Activated naive CD8-positive, alpha-beta T cell treated with anti-CD3 and anti-CD28 coated beads, Interleukin-2, amount 10 ng/mL, durations not matched to agents 7 days and 5 days (primary cell): ENCODE measurements around the gene SIM2. TPM values are rescaled to one million over a fixed set of nuclear protein-coding genes. Genes with fewer than 3 reads are reported as not detected.

Source experiments
- ATAC-seq: fragments of 150-1000 bp; cut with Tn5 transposase; one replicate; pipeline ENCODE4 v1.10.0; 2021; ENCODE audit warnings: low read depth, moderate library complexity
- POLR2A ChIA-PET: fragments of 350-600 bp; sonication (Branson Sonifier 250); formaldehyde crosslinking; loops from one replicate; lab custom pipeline; 2021; ENCODE audit warnings: antibody characterized with exemption; lab: Charles Lee
- DNase-seq: peaks from one replicate; pipeline ENCODE4 v3.0.0; 2021
- H3K27ac Mint-ChIP-seq: one replicate; pipeline ENCODE4 v1.8.0; 2022; ENCODE audit warnings: mild to moderate bottlenecking, mixed read lengths
- H3K27me3 Mint-ChIP-seq: one replicate; pipeline ENCODE4 v1.8.0; 2022; ENCODE audit warnings: mild to moderate bottlenecking, moderate library complexity, mixed read lengths
- H3K36me3 Mint-ChIP-seq: one replicate; pipeline ENCODE4 v1.8.0; 2021; ENCODE audit warnings: mild to moderate bottlenecking, mixed read lengths
- H3K4me1 Mint-ChIP-seq: one replicate; pipeline ENCODE4 v1.8.0; 2021; ENCODE audit warnings: mixed read lengths
- H3K4me3 Mint-ChIP-seq: one replicate; pipeline ENCODE4 v1.8.0; 2022; ENCODE audit warnings: mild to moderate bottlenecking, moderate library complexity, mixed read lengths
- H3K9me3 Mint-ChIP-seq: one replicate; pipeline ENCODE4 v1.8.0; 2021; ENCODE audit warnings: mixed read lengths
- total RNA-seq, 2 experiments: library from RNA; stranded (reverse); gene quantifications; one replicate each; pipeline ENCODE4 v1.2.3, GENCODE V29; 2021

Gene SIM2
- total RNA-seq, 2 experiments from 2014 or later = not detected

GRCh38 chr21:36721817-36722216 is 22.9 kb downstream of the SIM2 start:
- ATAC-seq = no peak
- Mint-ChIP-seq H3K4me1 (no peaks in the 10 kb centered on the region), H3K27me3 (peaks cover 12% of the 10 kb centered on the region), H3K9me3 (no peaks in the 10 kb centered on the region), H3K27ac (no peak overlapping the region), H3K36me3 (no peaks in the 10 kb centered on the region), H3K4me3 (no peak overlapping the region)
- DNase-seq = no peak
- POLR2A ChIA-PET = no interaction called here

- Mint-ChIP-seq H3K27me3 (peaks cover 10% of the 10 kb centered on the region), H3K36me3 (no peaks in the 10 kb centered on the region), H3K4me3 (no peak overlapping the region), H3K9me3 (no peaks in the 10 kb centered on the region), H3K27ac (no peak overlapping the region), H3K4me1 (no peaks in the 10 kb centered on the region)
- DNase-seq = no peak
- ATAC-seq = no peak
- POLR2A ChIA-PET = no interaction called here
Measured at GRCh38 chr21:36722370-36723368, 23.8 kb downstream of the SIM2 start.

- peaks cover 10% of the 10 kb centered on the region for H3K27me3 Mint-ChIP-seq
- no peak overlapping the region for H3K27ac Mint-ChIP-seq
- H3K9me3 Mint-ChIP-seq = no peaks in the 10 kb centered on the region
- no peak for ATAC-seq
- POLR2A ChIA-PET = no interaction called here
- no peaks in the 10 kb centered on the region for H3K36me3 Mint-ChIP-seq
- no peaks in the 10 kb centered on the region for H3K4me1 Mint-ChIP-seq
- H3K4me3 Mint-ChIP-seq = no peak overlapping the region
- DNase-seq = no peak
Measured at GRCh38 chr21:36723371-36723881, 24.5 kb downstream of the SIM2 start.

- Mint-ChIP-seq H3K9me3 (no peaks in the 10 kb centered on the region), H3K4me3 (no peak overlapping the region), H3K36me3 (no peaks in the 10 kb centered on the region), H3K4me1 (no peaks in the 10 kb centered on the region), H3K27ac (no peak overlapping the region), H3K27me3 (peaks cover 10% of the 10 kb centered on the region)
- POLR2A ChIA-PET = no interaction called here
- DNase-seq (no peak), ATAC-seq (no peak)
Measured at GRCh38 chr21:36724660-36725059, 25.7 kb downstream of the SIM2 start.

GRCh38 chr21:36725793-36726386 is 27.0 kb downstream of the SIM2 start:
- H3K9me3 Mint-ChIP-seq = no peaks in the 10 kb centered on the region
- no peak overlapping the region for H3K27ac Mint-ChIP-seq
- POLR2A ChIA-PET = no interaction called here
- no peaks in the 10 kb centered on the region for H3K36me3 Mint-ChIP-seq
- DNase-seq = no peak
- H3K27me3 Mint-ChIP-seq = peaks cover 3% of the 10 kb centered on the region
- H3K4me3 Mint-ChIP-seq = no peak overlapping the region
- ATAC-seq = no peak
- no peaks in the 10 kb centered on the region for H3K4me1 Mint-ChIP-seq

GRCh38 chr21:36727866-36728265 is 29.0 kb downstream of the SIM2 start:
- H3K27me3 Mint-ChIP-seq = no peaks in the 10 kb centered on the region
- H3K27ac Mint-ChIP-seq = no peak overlapping the region
- DNase-seq (no peak), ATAC-seq (no peak)
- H3K36me3 Mint-ChIP-seq = no peaks in the 10 kb centered on the region
- H3K4me1 Mint-ChIP-seq = no peaks in the 10 kb centered on the region
- H3K9me3 Mint-ChIP-seq = no peaks in the 10 kb centered on the region
- POLR2A ChIA-PET = no interaction called here
- no peak overlapping the region for H3K4me3 Mint-ChIP-seq

- H3K27me3 Mint-ChIP-seq = no peaks in the 10 kb centered on the region
- no peaks in the 10 kb centered on the region for H3K9me3 Mint-ChIP-seq
- H3K27ac Mint-ChIP-seq = no peak overlapping the region
- ATAC-seq = no peak
- H3K4me3 Mint-ChIP-seq = no peak overlapping the region
- H3K4me1 Mint-ChIP-seq = no peaks in the 10 kb centered on the region
- POLR2A ChIA-PET = no interaction called here
- no peaks in the 10 kb centered on the region for H3K36me3 Mint-ChIP-seq
- no peak for DNase-seq
Measured at GRCh38 chr21:36728371-36729111, 29.6 kb downstream of the SIM2 start.

GRCh38 chr21:36729310-36729970 is 30.5 kb downstream of the SIM2 start:
- Mint-ChIP-seq H3K27ac (no peak overlapping the region), H3K4me3 (no peak overlapping the region), H3K9me3 (no peaks in the 10 kb centered on the region), H3K4me1 (no peaks in the 10 kb centered on the region), H3K36me3 (no peaks in the 10 kb centered on the region), H3K27me3 (no peaks in the 10 kb centered on the region)
- ATAC-seq (no peak), DNase-seq (no peak)
- POLR2A ChIA-PET = no interaction called here

- POLR2A ChIA-PET = no interaction called here
- no peaks in the 10 kb centered on the region for H3K4me1 Mint-ChIP-seq
- DNase-seq (no peak), ATAC-seq (no peak)
- H3K27ac Mint-ChIP-seq = no peak overlapping the region
- no peaks in the 10 kb centered on the region for H3K36me3 Mint-ChIP-seq
- H3K27me3 Mint-ChIP-seq = no peaks in the 10 kb centered on the region
- peaks cover 2% of the 10 kb centered on the region for H3K9me3 Mint-ChIP-seq
- no peak overlapping the region for H3K4me3 Mint-ChIP-seq
Measured at GRCh38 chr21:36730291-36731281, 31.7 kb downstream of the SIM2 start.

GRCh38 chr21:36732217-36732616 is 33.3 kb downstream of the SIM2 start:
- H3K9me3 Mint-ChIP-seq = peaks cover 2% of the 10 kb centered on the region
- H3K27ac Mint-ChIP-seq = no peak overlapping the region
- DNase-seq (no peak), ATAC-seq (no peak)
- H3K4me1 Mint-ChIP-seq = no peaks in the 10 kb centered on the region
- POLR2A ChIA-PET = no interaction called here
- no peaks in the 10 kb centered on the region for H3K36me3 Mint-ChIP-seq
- no peak overlapping the region for H3K4me3 Mint-ChIP-seq
- H3K27me3 Mint-ChIP-seq = peaks cover 2% of the 10 kb centered on the region

- DNase-seq (no peak), ATAC-seq (no peak)
- Mint-ChIP-seq H3K9me3 (peaks cover 2% of the 10 kb centered on the region), H3K36me3 (no peaks in the 10 kb centered on the region), H3K4me1 (no peaks in the 10 kb centered on the region), H3K27ac (no peak overlapping the region), H3K4me3 (no peak overlapping the region), H3K27me3 (peaks cover 2% of the 10 kb centered on the region)
- POLR2A ChIA-PET = no interaction called here
Measured at GRCh38 chr21:36732761-36733160, 33.8 kb downstream of the SIM2 start.

GRCh38 chr21:36733857-36734256 is 34.9 kb downstream of the SIM2 start:
- no peak overlapping the region for H3K4me3 Mint-ChIP-seq
- H3K27ac Mint-ChIP-seq = no peak overlapping the region
- peaks cover 2% of the 10 kb centered on the region for H3K9me3 Mint-ChIP-seq
- no peak for ATAC-seq
- peaks cover 4% of the 10 kb centered on the region for H3K27me3 Mint-ChIP-seq
- H3K4me1 Mint-ChIP-seq = no peaks in the 10 kb centered on the region
- H3K36me3 Mint-ChIP-seq = no peaks in the 10 kb centered on the region
- POLR2A ChIA-PET = no interaction called here
- DNase-seq = no peak
